HCT116 (cell line): Measurements from ENCODE around the gene EXOC4.

Source experiments
- EZH2 ChIP-seq: fragments of 200-600 bp; sonication (generic); IDR thresholded peaks from 2 replicates; pipeline ENCODE4 v1.6.1; 2017; ENCODE audit warnings: antibody characterized with exemption, mixed run types
- EZH2phosphoT487 ChIP-seq: fragments of 200-600 bp; IDR thresholded peaks from 2 replicates; pipeline ENCODE4 v1.6.1; 2018; ENCODE audit warnings: antibody characterized with exemption, borderline replicate concordance
- POLR2A ChIP-seq: IDR thresholded peaks from 2 replicates; pipeline ENCODE4 v1.7.0; 2011; ENCODE audit warnings: borderline replicate concordance; ENCODE audit not compliant: insufficient read depth, insufficient read length; ENCODE audit errors: extremely low read depth
- POLR2AphosphoS5 ChIP-seq: IDR thresholded peaks from 2 replicates; pipeline ENCODE4 v1.6.1; 2011; ENCODE audit warnings: mild to moderate bottlenecking, low read depth, low read length, moderate library complexity
- SIN3A ChIP-seq: IDR thresholded peaks from 2 replicates; pipeline ENCODE4 v1.6.1; 2012; ENCODE audit warnings: low read depth
- SP1 ChIP-seq: IDR thresholded peaks from 2 replicates; pipeline ENCODE4 v1.6.1; 2012; ENCODE audit warnings: low read depth
- TCF7L2 ChIP-seq: IDR thresholded peaks from 2 replicates; pipeline ENCODE4 v1.7.0; 2011; ENCODE audit warnings: borderline replicate concordance, inconsistent platforms; ENCODE audit not compliant: insufficient read depth, insufficient read length; ENCODE audit errors: extremely low read depth
- TF ChIP-seq, protein P1 (sequence below), 3 experiments: fragments of 200-600 bp in 1 of 3; sonication (generic) in 1 of 3; IDR thresholded peaks in 2 of 3; conservative IDR thresholded peaks in 1 of 3; 2 replicates each; pipeline ENCODE4 v1.5.1; 2012 to 2017; ENCODE audit warnings: low read depth in 2 of 3, low read length in 2 of 3, antibody characterized with exemption in 1 of 3, borderline replicate concordance in 1 of 3, control low read depth in 1 of 3, mild to moderate bottlenecking in 1 of 3, mixed read lengths in 1 of 3, mixed run types in 1 of 3, moderate library complexity in 1 of 3; ENCODE audit not compliant: insufficient read depth in 1 of 3
- TF ChIP-seq, protein P2 (sequence below): IDR thresholded peaks from 2 replicates; pipeline ENCODE4 v1.6.1; 2011; ENCODE audit warnings: mild to moderate bottlenecking, low read length, moderate library complexity; ENCODE audit not compliant: insufficient replicate concordance; ENCODE audit errors: extremely low read depth
- TF ChIP-seq, protein P3 (sequence below): IDR thresholded peaks from 2 replicates; pipeline ENCODE4 v1.6.1; 2012; ENCODE audit warnings: low read depth
- TF ChIP-seq, protein P4 (sequence below): IDR thresholded peaks from 2 replicates; pipeline ENCODE4 v1.6.1; 2012

DNA sequence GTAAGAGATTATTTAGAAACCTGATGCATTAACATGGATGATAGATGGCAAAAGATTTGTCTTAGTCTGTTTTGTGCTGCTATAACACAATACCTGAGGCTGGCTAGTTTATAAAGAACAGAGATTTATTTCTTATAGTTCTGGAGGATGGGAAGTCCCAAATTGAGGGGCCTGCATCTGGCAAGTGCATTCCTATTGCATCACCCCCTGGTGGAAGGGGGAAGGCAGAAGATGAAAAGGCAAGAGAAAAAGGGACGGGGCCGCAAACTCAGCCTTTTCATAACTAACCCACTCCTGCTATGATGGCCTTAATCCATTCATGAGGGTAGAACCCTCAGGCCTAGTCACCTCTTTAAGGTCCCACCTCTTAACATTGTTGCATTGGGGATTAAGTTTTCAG lies 720.8 kb downstream of the EXOC4 start:
- TF ChIP-seq, protein P1, sequence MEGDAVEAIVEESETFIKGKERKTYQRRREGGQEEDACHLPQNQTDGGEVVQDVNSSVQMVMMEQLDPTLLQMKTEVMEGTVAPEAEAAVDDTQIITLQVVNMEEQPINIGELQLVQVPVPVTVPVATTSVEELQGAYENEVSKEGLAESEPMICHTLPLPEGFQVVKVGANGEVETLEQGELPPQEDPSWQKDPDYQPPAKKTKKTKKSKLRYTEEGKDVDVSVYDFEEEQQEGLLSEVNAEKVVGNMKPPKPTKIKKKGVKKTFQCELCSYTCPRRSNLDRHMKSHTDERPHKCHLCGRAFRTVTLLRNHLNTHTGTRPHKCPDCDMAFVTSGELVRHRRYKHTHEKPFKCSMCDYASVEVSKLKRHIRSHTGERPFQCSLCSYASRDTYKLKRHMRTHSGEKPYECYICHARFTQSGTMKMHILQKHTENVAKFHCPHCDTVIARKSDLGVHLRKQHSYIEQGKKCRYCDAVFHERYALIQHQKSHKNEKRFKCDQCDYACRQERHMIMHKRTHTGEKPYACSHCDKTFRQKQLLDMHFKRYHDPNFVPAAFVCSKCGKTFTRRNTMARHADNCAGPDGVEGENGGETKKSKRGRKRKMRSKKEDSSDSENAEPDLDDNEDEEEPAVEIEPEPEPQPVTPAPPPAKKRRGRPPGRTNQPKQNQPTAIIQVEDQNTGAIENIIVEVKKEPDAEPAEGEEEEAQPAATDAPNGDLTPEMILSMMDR (IDR thresholded peaks at IDR 0.05 in 2 of 3, conservative IDR thresholded peaks at IDR 0.05 in 1 of 3; ENCODE audit: borderline replicate concordance in 1 of 3, insufficient read depth in 1 of 3, low read depth in 2 of 3, low read length in 2 of 3): no peak
- TF ChIP-seq EZH2 (no peak), SIN3A (no peak), SP1 (no peak), POLR2AphosphoS5 (no peak), TCF7L2 (no peak), POLR2A (no peak), EZH2phosphoT487 (no peak)
- TF ChIP-seq, protein P2, sequence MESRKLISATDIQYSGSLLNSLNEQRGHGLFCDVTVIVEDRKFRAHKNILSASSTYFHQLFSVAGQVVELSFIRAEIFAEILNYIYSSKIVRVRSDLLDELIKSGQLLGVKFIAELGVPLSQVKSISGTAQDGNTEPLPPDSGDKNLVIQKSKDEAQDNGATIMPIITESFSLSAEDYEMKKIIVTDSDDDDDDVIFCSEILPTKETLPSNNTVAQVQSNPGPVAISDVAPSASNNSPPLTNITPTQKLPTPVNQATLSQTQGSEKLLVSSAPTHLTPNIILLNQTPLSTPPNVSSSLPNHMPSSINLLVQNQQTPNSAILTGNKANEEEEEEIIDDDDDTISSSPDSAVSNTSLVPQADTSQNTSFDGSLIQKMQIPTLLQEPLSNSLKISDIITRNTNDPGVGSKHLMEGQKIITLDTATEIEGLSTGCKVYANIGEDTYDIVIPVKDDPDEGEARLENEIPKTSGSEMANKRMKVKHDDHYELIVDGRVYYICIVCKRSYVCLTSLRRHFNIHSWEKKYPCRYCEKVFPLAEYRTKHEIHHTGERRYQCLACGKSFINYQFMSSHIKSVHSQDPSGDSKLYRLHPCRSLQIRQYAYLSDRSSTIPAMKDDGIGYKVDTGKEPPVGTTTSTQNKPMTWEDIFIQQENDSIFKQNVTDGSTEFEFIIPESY: no peak
- TF ChIP-seq, protein P3, sequence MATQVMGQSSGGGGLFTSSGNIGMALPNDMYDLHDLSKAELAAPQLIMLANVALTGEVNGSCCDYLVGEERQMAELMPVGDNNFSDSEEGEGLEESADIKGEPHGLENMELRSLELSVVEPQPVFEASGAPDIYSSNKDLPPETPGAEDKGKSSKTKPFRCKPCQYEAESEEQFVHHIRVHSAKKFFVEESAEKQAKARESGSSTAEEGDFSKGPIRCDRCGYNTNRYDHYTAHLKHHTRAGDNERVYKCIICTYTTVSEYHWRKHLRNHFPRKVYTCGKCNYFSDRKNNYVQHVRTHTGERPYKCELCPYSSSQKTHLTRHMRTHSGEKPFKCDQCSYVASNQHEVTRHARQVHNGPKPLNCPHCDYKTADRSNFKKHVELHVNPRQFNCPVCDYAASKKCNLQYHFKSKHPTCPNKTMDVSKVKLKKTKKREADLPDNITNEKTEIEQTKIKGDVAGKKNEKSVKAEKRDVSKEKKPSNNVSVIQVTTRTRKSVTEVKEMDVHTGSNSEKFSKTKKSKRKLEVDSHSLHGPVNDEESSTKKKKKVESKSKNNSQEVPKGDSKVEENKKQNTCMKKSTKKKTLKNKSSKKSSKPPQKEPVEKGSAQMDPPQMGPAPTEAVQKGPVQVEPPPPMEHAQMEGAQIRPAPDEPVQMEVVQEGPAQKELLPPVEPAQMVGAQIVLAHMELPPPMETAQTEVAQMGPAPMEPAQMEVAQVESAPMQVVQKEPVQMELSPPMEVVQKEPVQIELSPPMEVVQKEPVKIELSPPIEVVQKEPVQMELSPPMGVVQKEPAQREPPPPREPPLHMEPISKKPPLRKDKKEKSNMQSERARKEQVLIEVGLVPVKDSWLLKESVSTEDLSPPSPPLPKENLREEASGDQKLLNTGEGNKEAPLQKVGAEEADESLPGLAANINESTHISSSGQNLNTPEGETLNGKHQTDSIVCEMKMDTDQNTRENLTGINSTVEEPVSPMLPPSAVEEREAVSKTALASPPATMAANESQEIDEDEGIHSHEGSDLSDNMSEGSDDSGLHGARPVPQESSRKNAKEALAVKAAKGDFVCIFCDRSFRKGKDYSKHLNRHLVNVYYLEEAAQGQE: no peak
- TF ChIP-seq, protein P4, sequence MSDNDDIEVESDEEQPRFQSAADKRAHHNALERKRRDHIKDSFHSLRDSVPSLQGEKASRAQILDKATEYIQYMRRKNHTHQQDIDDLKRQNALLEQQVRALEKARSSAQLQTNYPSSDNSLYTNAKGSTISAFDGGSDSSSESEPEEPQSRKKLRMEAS: no peak
